Skeletal muscle tissue (tissue), 4 donors: ENCODE data around the gene PATE4. TPM values are rescaled to one million over a fixed set of nuclear protein-coding genes. Genes with fewer than 3 reads are reported as not detected.

Experiments used
- H3K27ac ChIP-seq: one replicate; pipeline ENCODE4 v1.7.0; 2013; ENCODE audit warnings: mild to moderate bottlenecking, low read depth, low read length, inconsistent platforms
- H3K27me3 ChIP-seq, 3 donors: one replicate each; pipeline ENCODE4 v1.7.0; 2013; ENCODE audit warnings: low read length in 3 of 3; ENCODE audit not compliant: control insufficient read depth in 3 of 3, insufficient read depth in 3 of 3
- H3K36me3 ChIP-seq, 3 donors: one replicate each; pipeline ENCODE4 v1.7.0; 2013; ENCODE audit warnings: low read length in 3 of 3; ENCODE audit not compliant: control insufficient read depth in 3 of 3, insufficient read depth in 3 of 3
- H3K4me1 ChIP-seq, 3 donors: one replicate each; pipeline ENCODE4 v1.7.0; 2013; ENCODE audit warnings: low read length in 3 of 3, mild to moderate bottlenecking in 3 of 3; ENCODE audit not compliant: control insufficient read depth in 3 of 3, insufficient read depth in 3 of 3
- H3K4me3 ChIP-seq, 3 donors: one replicate each; pipeline ENCODE4 v1.7.0; 2013; ENCODE audit warnings: low read length in 3 of 3
- H3K9ac ChIP-seq, 3 donors: one replicate each; pipeline ENCODE4 v1.7.0; 2013; ENCODE audit warnings: low read length in 3 of 3, mild to moderate bottlenecking in 3 of 3, moderate library complexity in 2 of 3, low read depth in 1 of 3
- H3K9me3 ChIP-seq, 3 donors: one replicate each; pipeline ENCODE4 v1.7.0; 2013; ENCODE audit warnings: low read length in 3 of 3; ENCODE audit not compliant: control insufficient read depth in 3 of 3
- total RNA-seq: library from RNA; depleted of rRNA; stranded (reverse); fragments of >200 nt; gene quantifications from one replicate; pipeline ENCODE4 v1.2.3, GENCODE V29; 2014
- donor health status: Osteomylitis.

The PATE4 gene, protein sequence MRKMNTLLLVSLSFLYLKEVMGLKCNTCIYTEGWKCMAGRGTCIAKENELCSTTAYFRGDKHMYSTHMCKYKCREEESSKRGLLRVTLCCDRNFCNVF
- not detected for total RNA-seq

DNA sequence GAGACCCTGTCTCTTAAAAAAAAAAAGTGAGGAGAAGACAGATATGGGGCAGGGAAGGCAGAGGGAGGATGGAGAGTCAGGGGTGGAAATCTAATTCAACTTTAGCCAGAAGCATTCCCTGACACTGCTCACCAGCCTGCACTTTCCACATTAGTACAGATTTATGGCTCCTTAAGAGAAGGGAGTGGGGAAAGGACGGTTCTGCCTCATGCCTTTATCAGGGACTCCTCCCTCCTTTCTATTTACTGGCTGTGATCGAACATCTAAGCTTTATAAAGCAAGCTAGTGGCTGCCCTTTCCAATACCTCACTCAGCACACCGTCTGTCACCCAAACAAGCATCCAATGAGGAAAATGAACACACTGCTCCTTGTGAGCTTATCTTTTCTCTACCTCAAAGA lies at the start of gene PATE4:
Gene PATE4, plus strand, starts transcription at position 301 of the 400 bp plus-strand sequence. Its CDS starts 44 bp downstream, at position 345.
- Histone ChIP-seq H3K9ac (no peak within 1 kb of the TSS), H3K4me1 (no peaks in the 10 kb centered on the region), H3K4me3 (no peak within 1 kb of the TSS), H3K27me3 (no peaks in the 10 kb centered on the region), H3K9me3 (peaks cover 0 to 3% (median 0%) of the 10 kb centered on the region in 3 donors), H3K36me3 (no peaks in the 10 kb centered on the region), H3K27ac (no peak within 1 kb of the TSS)

DNA sequence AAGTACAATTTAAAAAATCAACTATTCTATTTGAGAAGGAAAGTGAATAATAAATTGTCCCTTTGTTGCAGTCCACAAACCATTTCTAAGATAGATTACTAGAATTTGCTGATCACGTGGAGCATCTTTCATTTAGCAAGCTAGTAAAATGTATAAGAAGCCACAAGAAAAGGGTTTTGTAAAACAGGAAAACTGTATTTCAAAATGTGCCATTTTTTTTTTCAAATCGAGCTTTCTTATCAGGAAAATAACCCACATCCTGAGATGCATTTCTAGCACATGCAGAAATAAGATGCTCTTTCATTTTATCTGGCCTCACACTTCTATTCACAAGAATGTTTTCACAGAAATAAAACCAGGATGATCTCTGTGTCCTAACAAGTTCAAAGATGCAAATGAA lies 48.4 kb upstream of the PATE4 start:
- no peak overlapping the region for H3K4me3 ChIP-seq
- no peaks in the 10 kb centered on the region for H3K27me3 ChIP-seq
- no peak overlapping the region for H3K9ac ChIP-seq
- no peaks in the 10 kb centered on the region for H3K36me3 ChIP-seq
- H3K4me1 ChIP-seq = no peaks in the 10 kb centered on the region
- no peak overlapping the region for H3K27ac ChIP-seq
- peaks cover 0 to 4% (median 0%) of the 10 kb centered on the region in 3 donors for H3K9me3 ChIP-seq

DNA sequence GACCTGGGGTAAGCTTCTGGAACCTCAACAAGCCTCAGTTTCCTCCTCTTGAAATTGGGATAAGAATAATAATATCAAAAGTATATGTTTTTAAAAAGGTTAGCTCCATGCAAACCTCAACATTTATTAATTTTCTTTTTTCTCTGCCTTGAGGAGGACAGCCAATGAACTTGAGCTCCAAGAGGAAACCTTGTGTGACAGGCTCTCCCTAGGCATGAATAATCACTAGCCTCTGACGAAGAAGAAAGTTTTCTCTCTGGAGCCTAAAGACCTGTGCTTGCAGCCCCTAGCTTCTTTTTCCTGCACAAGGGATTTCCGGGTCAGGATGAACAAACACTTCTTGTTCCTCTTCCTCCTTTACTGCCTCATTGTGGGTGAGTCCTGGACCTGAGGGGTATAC lies 45.3 kb upstream of the PATE4 start, which contains the start of gene PATE3:
Gene PATE3, plus strand, starts transcription at position 301 of the 400 bp plus-strand sequence. Its CDS starts 25 bp downstream, at position 326.
- Histone ChIP-seq H3K27ac (no peak within 1 kb of the TSS), H3K4me3 (no peak within 1 kb of the TSS), H3K4me1 (no peaks in the 10 kb centered on the region), H3K9ac (no peak within 1 kb of the TSS), H3K27me3 (no peaks in the 10 kb centered on the region), H3K36me3 (no peaks in the 10 kb centered on the region), H3K9me3 (peaks cover 0 to 7% (median 0%) of the 10 kb centered on the region in 3 donors)

DNA sequence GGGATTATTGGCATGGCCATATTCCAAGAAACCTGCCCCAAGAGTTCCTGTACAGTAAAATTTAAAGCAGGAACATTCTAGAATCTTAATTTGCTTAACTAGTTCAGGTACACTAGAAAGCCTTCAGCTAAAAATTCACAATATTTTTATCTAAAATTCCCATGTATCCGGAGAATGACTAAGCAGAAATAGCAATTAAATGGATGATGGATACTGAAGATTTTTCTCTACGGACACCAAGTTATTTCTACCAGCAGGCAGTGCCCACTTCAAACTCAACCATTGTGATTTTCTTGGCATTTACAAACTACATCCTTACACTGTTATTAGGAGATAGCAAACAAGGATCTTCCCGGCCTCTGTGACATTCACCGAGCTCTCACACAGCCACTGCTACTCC lies 42.3 kb upstream of the PATE4 start:
- H3K9ac ChIP-seq = no peak overlapping the region
- H3K9me3 ChIP-seq = peaks cover 0 to 5% (median 0%) of the 10 kb centered on the region in 3 donors
- H3K27me3 ChIP-seq = no peaks in the 10 kb centered on the region
- H3K4me1 ChIP-seq = no peaks in the 10 kb centered on the region
- no peak overlapping the region for H3K4me3 ChIP-seq
- H3K27ac ChIP-seq = no peak overlapping the region
- no peaks in the 10 kb centered on the region for H3K36me3 ChIP-seq

DNA sequence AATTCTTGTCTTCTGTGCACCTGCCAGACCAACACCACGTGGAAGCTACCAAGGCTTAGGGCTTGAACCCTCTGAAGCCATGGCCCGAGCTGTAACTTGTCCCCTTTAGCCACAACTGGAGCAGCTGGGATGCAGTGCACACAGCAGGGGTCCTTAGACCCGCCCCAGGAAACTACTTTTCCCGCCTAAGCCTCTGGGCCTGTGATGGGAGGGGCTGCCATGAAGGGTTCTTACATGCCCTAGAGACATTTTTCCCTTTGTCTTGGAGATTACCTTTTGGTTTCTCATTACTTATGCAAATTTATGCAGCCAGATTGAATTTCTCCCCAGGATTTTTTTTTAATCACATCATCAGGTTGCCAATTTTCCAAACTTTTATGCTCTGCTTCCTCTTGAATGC lies 35.5 kb upstream of the PATE4 start:
- peaks cover 0 to 10% (median 3%) of the 10 kb centered on the region in 3 donors for H3K9me3 ChIP-seq
- no peak overlapping the region for H3K27ac ChIP-seq

DNA sequence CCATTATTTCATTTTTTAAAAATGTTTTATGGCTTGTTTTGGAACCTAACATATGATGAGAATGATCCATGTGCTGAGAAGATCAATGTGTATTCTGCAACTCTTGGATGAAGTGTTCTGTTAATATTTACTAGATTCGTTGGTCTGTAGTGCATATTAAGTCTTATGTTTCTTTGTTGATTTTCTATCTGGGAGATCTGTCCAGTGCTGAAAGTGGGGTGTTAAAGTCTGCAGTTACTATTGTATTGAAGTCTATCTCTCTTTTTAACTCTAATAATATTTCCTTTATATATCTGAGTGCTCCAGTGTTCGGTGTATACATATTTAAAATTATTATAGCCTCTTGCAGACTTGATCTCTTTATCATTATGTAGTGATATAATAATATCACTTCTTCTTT lies 33.3 kb upstream of the PATE4 start:
- Histone ChIP-seq H3K27ac (no peak overlapping the region), H3K27me3 (no peaks in the 10 kb centered on the region), H3K9me3 (peaks cover 6 to 13% (median 8%) of the 10 kb centered on the region in 3 donors), H3K4me3 (no peak overlapping the region), H3K4me1 (no peaks in the 10 kb centered on the region), H3K36me3 (no peaks in the 10 kb centered on the region), H3K9ac (no peak overlapping the region)

More for the DNA sequence above, 35.5 kb upstream of the PATE4 start:
- Histone ChIP-seq H3K4me1 (no peaks in the 10 kb centered on the region), H3K4me3 (no peak overlapping the region), H3K27me3 (no peaks in the 10 kb centered on the region), H3K9ac (no peak overlapping the region), H3K36me3 (no peaks in the 10 kb centered on the region)

DNA sequence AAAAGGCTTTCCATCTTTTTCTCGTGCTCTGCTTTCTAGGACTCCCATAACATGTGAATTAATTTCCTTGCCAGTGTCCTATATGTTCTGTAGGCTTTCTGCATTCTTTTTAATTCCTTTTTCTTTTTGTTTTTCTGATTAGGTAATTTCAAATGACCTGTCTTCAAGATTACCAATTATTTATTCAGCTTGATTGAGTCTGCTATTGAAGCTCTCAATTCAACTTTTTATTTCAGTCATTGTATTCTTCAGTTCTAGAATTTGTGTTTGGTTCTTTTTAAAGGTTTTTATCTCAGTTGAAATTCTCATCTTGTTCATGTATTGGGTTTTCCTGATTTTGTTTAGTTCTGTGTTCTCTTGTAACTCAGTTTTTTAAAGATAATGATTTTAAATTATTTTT lies 30.7 kb upstream of the PATE4 start:
- H3K9ac ChIP-seq = no peak overlapping the region
- H3K27ac ChIP-seq = no peak overlapping the region
- H3K36me3 ChIP-seq = no peaks in the 10 kb centered on the region
- no peaks in the 10 kb centered on the region for H3K4me1 ChIP-seq
- no peaks in the 10 kb centered on the region for H3K27me3 ChIP-seq
- H3K4me3 ChIP-seq = no peak overlapping the region
- H3K9me3 ChIP-seq = peaks cover 5 to 13% (median 8%) of the 10 kb centered on the region in 3 donors

DNA sequence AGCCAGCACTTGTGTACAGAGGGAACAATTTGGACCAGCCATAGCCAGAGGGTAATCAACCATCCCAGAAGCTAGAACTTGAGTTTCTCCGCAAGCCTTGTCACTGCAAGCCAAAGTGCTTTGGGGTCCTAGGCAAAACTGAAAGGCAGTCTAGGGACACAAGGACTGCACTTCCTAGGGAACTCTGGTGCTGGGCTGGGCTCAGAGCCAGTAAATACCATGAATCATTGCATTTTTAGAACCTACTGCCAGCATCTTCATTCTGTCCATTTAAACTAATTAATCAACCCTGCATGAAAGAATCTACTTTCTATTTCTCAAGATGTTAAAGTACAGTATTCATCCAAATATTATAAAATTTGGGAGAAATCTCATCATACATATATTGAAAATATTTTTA lies 25.2 kb upstream of the PATE4 start:
- Histone ChIP-seq H3K36me3 (no peaks in the 10 kb centered on the region), H3K27ac (no peak overlapping the region), H3K9me3 (peaks cover under 1 to 6% (median 2%) of the 10 kb centered on the region in 3 donors), H3K4me3 (no peak overlapping the region), H3K9ac (no peak overlapping the region), H3K4me1 (no peaks in the 10 kb centered on the region), H3K27me3 (no peaks in the 10 kb centered on the region)

DNA sequence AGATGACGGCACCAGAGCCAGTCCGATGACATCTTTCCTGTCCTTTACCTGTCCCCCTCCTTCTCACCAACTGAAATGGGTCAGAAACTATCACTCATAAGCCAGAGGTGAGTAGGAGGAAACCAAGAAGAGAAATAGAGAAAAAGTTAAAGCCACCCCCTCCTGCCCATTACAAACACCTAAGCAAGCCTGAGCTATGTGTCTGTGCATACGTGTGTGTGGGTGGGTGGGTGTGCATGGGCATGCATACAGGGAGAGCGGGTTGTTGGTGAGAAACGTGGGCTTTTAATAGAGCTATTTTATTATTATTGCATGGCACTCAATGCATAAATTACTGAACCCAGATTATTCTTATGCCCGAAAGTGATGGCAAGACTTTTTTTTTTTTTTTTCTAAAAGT lies 2.6 kb downstream of the PATE4 start:
- no peak overlapping the region for H3K9ac ChIP-seq
- no peaks in the 10 kb centered on the region for H3K27me3 ChIP-seq
- no peaks in the 10 kb centered on the region for H3K36me3 ChIP-seq

DNA sequence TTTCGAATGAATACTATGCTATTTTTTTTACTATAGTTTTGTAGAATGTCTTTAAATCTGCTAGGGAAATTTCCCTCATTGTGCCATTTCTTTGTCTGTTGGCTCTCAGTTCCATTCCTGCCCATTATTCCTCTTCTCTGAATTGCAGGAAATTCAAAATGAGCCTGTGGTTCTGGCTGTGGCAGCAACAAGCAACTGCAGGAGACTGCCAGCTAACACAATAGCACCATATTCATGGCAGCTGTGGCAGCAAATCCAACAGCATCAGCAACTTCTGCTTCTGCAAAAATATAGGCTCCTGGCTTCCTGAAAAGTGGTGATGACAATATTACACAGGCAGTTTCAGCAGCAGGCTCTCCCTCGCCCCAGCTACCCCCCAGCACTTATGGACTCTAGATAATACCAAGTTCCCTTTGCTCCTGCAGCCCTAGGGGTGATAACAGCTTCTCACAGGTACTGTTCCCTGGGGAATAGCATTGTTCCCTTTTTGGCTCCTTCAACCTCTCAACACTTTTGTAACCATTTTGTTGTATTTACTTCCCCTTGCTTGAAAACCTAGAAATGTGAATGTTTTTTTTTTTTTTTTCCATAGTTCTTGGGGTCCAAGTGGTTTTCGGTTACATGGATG lies 9.3 kb downstream of the PATE4 start:
- H3K36me3 ChIP-seq = no peaks in the 10 kb centered on the region
- H3K4me1 ChIP-seq = no peaks in the 10 kb centered on the region
- no peak overlapping the region for H3K9ac ChIP-seq
- no peak overlapping the region for H3K4me3 ChIP-seq
- H3K9me3 ChIP-seq = peaks cover 0 to 3% (median 3%) of the 10 kb centered on the region in 3 donors
- no peak overlapping the region for H3K27ac ChIP-seq
- H3K27me3 ChIP-seq = no peaks in the 10 kb centered on the region

More for the DNA sequence above, 2.6 kb downstream of the PATE4 start:
- Histone ChIP-seq H3K9me3 (peaks cover 0 to 3% (median 0%) of the 10 kb centered on the region in 3 donors), H3K4me1 (no peaks in the 10 kb centered on the region), H3K4me3 (no peak overlapping the region), H3K27ac (no peak overlapping the region)
